Astrocyte (in vitro differentiated cells and primary cell): ENCODE measurements around the gene GNB1L. TPM values are rescaled to one million over a fixed set of nuclear protein-coding genes. Genes with fewer than 3 reads are reported as not detected.

Experiments used
- DNase-seq: peaks from one replicate; pipeline ENCODE4 v3.0.0-alpha.2; 2010; ENCODE audit warnings: low read depth
- FAIRE-seq: peaks from 2 replicates; lab custom pipeline; 2011; peaks lifted over from hg19 to GRCh38; lab: Jason Lieb, UNC
- H2AFZ ChIP-seq: 2 replicates; pipeline ENCODE4 v1.6.0; 2012; ENCODE audit warnings: low read depth, low read length, inconsistent platforms
- H3K27ac ChIP-seq: 2 replicates; pipeline ENCODE4 v1.5.1; 2011; ENCODE audit warnings: low read depth, low read length, inconsistent platforms
- H3K27me3 ChIP-seq: 2 replicates; pipeline ENCODE4 v1.6.0; 2011; ENCODE audit warnings: low read length, inconsistent platforms; ENCODE audit not compliant: insufficient read depth
- H3K36me3 ChIP-seq: 2 replicates; pipeline ENCODE4 v1.5.1; 2011; ENCODE audit warnings: low read length, inconsistent platforms; ENCODE audit not compliant: insufficient read depth
- H3K4me1 ChIP-seq: 2 replicates; pipeline ENCODE4 v1.5.1; 2011; ENCODE audit warnings: low read length, inconsistent platforms; ENCODE audit not compliant: insufficient read depth
- H3K4me2 ChIP-seq: 2 replicates; pipeline ENCODE4 v1.6.0; 2012; ENCODE audit warnings: low read length, inconsistent platforms
- H3K4me3 ChIP-seq: 2 replicates; pipeline ENCODE4 v1.5.1; 2011; ENCODE audit warnings: low read depth, mild to moderate bottlenecking, low read length, inconsistent platforms; ENCODE audit not compliant: insufficient read depth
- H3K79me2 ChIP-seq: 2 replicates; pipeline ENCODE4 v1.6.0; 2012; ENCODE audit warnings: mild to moderate bottlenecking, low read length, inconsistent platforms; ENCODE audit not compliant: insufficient read depth
- H3K9ac ChIP-seq: 2 replicates; pipeline ENCODE4 v1.6.0; 2012; ENCODE audit warnings: mild to moderate bottlenecking, low read length, inconsistent platforms
- H3K9me3 ChIP-seq: 2 replicates; pipeline ENCODE4 v1.5.1; 2012; ENCODE audit warnings: low read depth, mild to moderate bottlenecking, low read length, inconsistent platforms; ENCODE audit not compliant: insufficient read depth
- H4K20me1 ChIP-seq: 2 replicates; pipeline ENCODE4 v1.6.0; 2012; ENCODE audit warnings: low read length, inconsistent platforms; ENCODE audit not compliant: insufficient read depth
- H3K27ac Mint-ChIP-seq: one replicate; pipeline ENCODE4 v1.8.0; 2021; ENCODE audit warnings: mild to moderate bottlenecking, mixed read lengths; ENCODE audit not compliant: unreplicated experiment
- H3K27me3 Mint-ChIP-seq: one replicate; pipeline ENCODE4 v1.8.0; 2021; ENCODE audit warnings: low read depth, mixed read lengths; ENCODE audit not compliant: unreplicated experiment
- H3K36me3 Mint-ChIP-seq: one replicate; pipeline ENCODE4 v1.8.0; 2021; ENCODE audit warnings: low read depth, mixed read lengths; ENCODE audit not compliant: unreplicated experiment
- H3K4me1 Mint-ChIP-seq: one replicate; pipeline ENCODE4 v1.8.0; 2021; ENCODE audit warnings: low read depth, mixed read lengths; ENCODE audit not compliant: unreplicated experiment
- H3K4me3 Mint-ChIP-seq: one replicate; pipeline ENCODE4 v1.8.0; 2021; ENCODE audit warnings: mild to moderate bottlenecking, moderate library complexity, mixed read lengths; ENCODE audit not compliant: unreplicated experiment
- H3K9me3 Mint-ChIP-seq: one replicate; pipeline ENCODE4 v1.8.0; 2021; ENCODE audit warnings: mild to moderate bottlenecking, mixed read lengths; ENCODE audit not compliant: unreplicated experiment
- EZH2 ChIP-seq: IDR thresholded peaks from 2 replicates; pipeline ENCODE4 v1.6.1; 2012; ENCODE audit warnings: mild to moderate bottlenecking, low read length, inconsistent platforms; ENCODE audit not compliant: insufficient read depth
- total RNA-seq: library from RNA; stranded (reverse); gene quantifications from 2 replicates; pipeline ENCODE4 v1.2.1, GENCODE V29; 2021
- TF ChIP-seq, protein P1 (sequence below): IDR thresholded peaks from 2 replicates; pipeline ENCODE4 v1.5.1; 2011; ENCODE audit warnings: low read depth, mild to moderate bottlenecking, inconsistent platforms, low read length, moderate library complexity; ENCODE audit not compliant: insufficient read depth

The GNB1L gene
- total RNA-seq, 1 donor from 2014 or later, result 14.3 TPM

DNA sequence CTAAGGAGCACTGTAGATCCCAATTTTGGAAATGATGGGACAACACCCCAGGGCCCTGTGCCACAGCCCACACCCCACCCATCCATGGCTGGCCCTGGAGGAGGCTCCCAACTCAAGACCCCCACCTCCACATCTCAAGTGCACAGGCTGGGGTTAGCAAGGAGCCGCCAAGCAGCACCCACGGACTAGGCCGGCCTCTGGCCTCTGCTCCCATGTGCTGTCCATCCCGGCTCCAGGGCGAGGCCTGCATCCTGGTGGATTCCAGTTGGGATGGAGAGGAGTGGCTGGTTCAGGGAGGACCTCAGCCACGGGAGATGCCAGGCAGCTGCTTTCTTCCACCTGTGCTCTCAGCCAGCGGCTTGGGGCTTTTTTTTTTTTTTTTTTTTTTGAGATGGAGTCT, 43.5 kb upstream of the GNB1L start:
- FAIRE-seq, result no peak

DNA sequence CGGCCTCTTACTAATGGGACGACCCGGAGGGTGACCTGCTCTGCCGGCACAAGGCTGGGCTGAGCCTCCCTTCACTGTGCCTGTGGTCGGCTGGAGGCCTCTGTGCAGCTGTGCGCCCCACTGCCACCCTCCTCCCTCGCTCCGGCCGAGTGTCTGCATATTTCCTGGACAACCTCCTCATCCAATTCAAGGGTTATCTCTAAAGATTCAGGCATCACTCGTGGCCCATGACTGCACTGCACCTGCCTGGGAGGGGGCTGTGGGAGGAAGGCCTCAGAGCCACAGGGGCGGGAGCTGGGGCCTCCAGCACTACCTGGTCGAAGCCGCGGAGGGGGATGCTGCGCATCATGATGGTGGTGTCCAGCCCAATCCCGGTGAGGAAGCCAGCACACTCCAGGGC, 43.1 kb upstream of the GNB1L start:
- no peaks in the 10 kb centered on the region for H3K36me3 ChIP-seq
- Mint-ChIP-seq H3K4me1 (peaks cover 14% of the 10 kb centered on the region), H3K27ac (no peak overlapping the region), H3K27me3 (no peaks in the 10 kb centered on the region), H3K9me3 (no peaks in the 10 kb centered on the region), H3K4me3 (no peak overlapping the region), H3K36me3 (peaks cover 3% of the 10 kb centered on the region)
- no peaks in the 10 kb centered on the region for H3K27me3 ChIP-seq
- no peak overlapping the region for H3K4me2 ChIP-seq
- H3K79me2 ChIP-seq, result no peaks in the 10 kb centered on the region
- no peak overlapping the region for H3K4me3 ChIP-seq
- no peak for TF ChIP-seq EZH2
- TF ChIP-seq, protein P1, sequence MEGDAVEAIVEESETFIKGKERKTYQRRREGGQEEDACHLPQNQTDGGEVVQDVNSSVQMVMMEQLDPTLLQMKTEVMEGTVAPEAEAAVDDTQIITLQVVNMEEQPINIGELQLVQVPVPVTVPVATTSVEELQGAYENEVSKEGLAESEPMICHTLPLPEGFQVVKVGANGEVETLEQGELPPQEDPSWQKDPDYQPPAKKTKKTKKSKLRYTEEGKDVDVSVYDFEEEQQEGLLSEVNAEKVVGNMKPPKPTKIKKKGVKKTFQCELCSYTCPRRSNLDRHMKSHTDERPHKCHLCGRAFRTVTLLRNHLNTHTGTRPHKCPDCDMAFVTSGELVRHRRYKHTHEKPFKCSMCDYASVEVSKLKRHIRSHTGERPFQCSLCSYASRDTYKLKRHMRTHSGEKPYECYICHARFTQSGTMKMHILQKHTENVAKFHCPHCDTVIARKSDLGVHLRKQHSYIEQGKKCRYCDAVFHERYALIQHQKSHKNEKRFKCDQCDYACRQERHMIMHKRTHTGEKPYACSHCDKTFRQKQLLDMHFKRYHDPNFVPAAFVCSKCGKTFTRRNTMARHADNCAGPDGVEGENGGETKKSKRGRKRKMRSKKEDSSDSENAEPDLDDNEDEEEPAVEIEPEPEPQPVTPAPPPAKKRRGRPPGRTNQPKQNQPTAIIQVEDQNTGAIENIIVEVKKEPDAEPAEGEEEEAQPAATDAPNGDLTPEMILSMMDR, result no peak
- no peaks in the 10 kb centered on the region for H3K9me3 ChIP-seq
- H4K20me1 ChIP-seq, result no peaks in the 10 kb centered on the region
- FAIRE-seq, result no peak
- peaks cover 6% of the 10 kb centered on the region for H3K4me1 ChIP-seq
- no peak overlapping the region for H2AFZ ChIP-seq
- no peak overlapping the region for H3K27ac ChIP-seq
- DNase-seq, result no peak
- no peak overlapping the region for H3K9ac ChIP-seq

More for the DNA sequence above, 43.5 kb upstream of the GNB1L start:
- no peak overlapping the region for H3K9ac ChIP-seq
- H3K9me3 ChIP-seq, result no peaks in the 10 kb centered on the region
- no peak overlapping the region for H3K4me3 Mint-ChIP-seq
- H3K27ac Mint-ChIP-seq, result no peak overlapping the region
- no peak overlapping the region for H3K4me3 ChIP-seq
- no peaks in the 10 kb centered on the region for H4K20me1 ChIP-seq
- H3K79me2 ChIP-seq, result no peaks in the 10 kb centered on the region
- H3K36me3 ChIP-seq, result no peaks in the 10 kb centered on the region
- TF ChIP-seq, protein P1, result no peak
- no peak for TF ChIP-seq EZH2
- H3K4me1 ChIP-seq, result peaks cover 3% of the 10 kb centered on the region
- H3K27ac ChIP-seq, result no peak overlapping the region
- H3K27me3 ChIP-seq, result no peaks in the 10 kb centered on the region
- H3K4me1 Mint-ChIP-seq, result peaks cover 12% of the 10 kb centered on the region
- H3K4me2 ChIP-seq, result no peak overlapping the region
- no peak for DNase-seq
- no peaks in the 10 kb centered on the region for H3K27me3 Mint-ChIP-seq
- peaks cover 3% of the 10 kb centered on the region for H3K36me3 Mint-ChIP-seq
- H2AFZ ChIP-seq, result no peak overlapping the region
- no peaks in the 10 kb centered on the region for H3K9me3 Mint-ChIP-seq

DNA sequence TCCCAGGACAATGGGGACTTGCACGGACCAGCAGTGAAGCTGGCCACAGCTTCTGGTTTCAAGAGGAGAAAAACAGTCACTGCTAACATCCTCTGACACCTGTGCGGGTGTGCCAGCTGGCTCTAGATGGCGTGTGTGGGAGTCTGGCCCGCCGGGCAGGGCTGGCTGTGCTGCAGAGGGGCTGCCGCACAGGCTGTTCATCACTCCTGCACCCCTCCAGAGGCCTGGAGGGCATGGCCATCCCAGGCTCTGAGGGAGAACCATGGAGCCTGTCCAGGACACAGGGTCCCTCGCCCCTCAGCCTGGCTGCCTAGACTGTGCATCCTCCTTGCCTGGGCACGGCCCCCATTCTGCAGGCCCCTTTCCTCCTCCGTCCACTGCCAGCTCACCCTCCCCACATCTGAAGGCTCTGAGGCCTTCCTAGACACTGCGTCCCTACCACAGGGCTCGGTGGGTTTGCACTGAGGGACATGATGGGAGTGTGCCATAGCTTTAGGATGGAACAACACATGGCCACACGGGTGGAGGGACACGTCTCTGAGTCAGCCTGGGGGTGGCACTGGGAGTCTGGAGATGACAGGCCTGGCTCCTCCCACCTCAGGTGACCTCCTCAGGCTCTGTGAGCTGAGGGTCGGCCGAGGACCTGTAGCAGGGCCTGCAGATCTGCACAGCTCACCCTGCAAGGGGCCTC, 42.1 kb upstream of the GNB1L start:
- H3K9me3 Mint-ChIP-seq, result no peaks in the 10 kb centered on the region
- no peak overlapping the region for H3K9ac ChIP-seq
- H3K4me2 ChIP-seq, result no peak overlapping the region

More for the DNA sequence above, 42.1 kb upstream of the GNB1L start:
- Histone ChIP-seq H3K27ac (no peak overlapping the region), H4K20me1 (no peaks in the 10 kb centered on the region), H3K4me1 (peaks cover 15% of the 10 kb centered on the region), H3K79me2 (no peaks in the 10 kb centered on the region), H2AFZ (no peak overlapping the region), H3K27me3 (no peaks in the 10 kb centered on the region), H3K4me3 (no peak overlapping the region), H3K36me3 (no peaks in the 10 kb centered on the region), H3K9me3 (no peaks in the 10 kb centered on the region)
- FAIRE-seq, result no peak
- DNase-seq, result no peak
- H3K4me1 Mint-ChIP-seq, result peaks cover 20% of the 10 kb centered on the region
- TF ChIP-seq EZH2, result no peak
- TF ChIP-seq, protein P1, result no peak
- H3K27ac Mint-ChIP-seq, result no peak overlapping the region
- H3K36me3 Mint-ChIP-seq, result peaks cover 3% of the 10 kb centered on the region
- no peaks in the 10 kb centered on the region for H3K27me3 Mint-ChIP-seq
- no peak overlapping the region for H3K4me3 Mint-ChIP-seq
